HuH-7.5 (cell line): ENCODE data around the gene GOSR2.

Experiments used
- DNase-seq: peaks from one replicate; pipeline ENCODE4 v3.0.0; 2011; ENCODE audit warnings: low spot score

GOSR2 gene

GRCh38 chr17:46922804-46923635 lies at the start of gene GOSR2:
GOSR2 (plus strand) TSS chr17:46923160; CDS start chr17:46923193, 33 bp downstream.
- peak; percentile 86 for DNase-seq

DNA sequence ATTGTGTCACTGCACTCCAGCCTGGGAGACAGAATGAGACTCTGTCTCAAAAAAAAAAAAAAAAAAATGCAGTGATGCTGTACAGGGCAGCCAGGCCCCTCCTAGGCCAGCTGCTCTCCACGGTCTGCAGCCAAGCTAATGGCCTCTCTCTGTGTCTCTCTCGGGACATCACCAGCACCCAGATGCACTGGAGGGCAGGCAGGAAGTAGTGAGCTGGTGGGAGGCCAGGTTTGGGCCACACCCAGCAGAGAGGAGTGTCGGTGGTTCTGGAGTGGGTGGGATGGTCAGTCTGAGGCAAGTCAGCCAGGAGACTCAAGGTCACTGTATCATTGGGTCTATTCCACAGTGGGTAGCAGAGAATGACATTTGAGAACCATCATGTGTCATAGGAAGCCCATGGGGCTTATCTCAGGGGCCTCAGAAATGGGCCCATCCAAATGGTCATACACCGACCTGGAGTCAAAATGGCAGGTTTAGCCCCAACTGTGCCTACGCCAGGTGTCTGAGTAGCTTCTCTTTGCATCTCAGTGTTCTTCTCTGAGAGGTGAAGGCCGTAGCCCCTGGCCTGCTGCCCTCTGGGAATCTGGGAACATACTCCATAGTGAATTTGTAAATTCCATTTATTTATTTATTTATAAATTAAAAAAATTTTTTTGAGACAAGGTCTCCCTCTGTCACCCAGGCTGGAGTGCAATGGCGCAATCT lies 48.9 kb upstream of the GOSR2 start:
- no peak for DNase-seq

DNA sequence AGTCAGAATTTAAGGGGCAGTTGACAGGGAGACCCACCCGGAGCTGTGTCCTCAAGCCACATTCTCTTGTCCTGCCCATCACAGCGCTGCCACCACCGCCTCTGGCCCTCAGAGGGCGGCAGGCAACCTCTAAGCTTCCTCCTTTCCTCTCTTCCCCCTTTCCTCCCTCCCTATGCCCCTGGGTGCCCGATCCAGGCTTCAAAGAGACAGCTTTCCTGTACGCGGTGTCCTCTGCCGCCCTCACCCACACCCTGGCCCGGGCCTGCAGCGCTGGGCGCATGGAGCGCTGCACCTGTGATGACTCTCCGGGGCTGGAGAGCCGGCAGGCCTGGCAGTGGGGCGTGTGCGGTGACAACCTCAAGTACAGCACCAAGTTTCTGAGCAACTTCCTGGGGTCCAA lies 48.1 kb upstream of the GOSR2 start:
- no peak for DNase-seq

GRCh38 chr17:46875849-46876352 lies 47.1 kb upstream of the GOSR2 start:
- no peak for DNase-seq

- peak; percentile 66 for DNase-seq
These were observed 46.5 kb upstream of the GOSR2 start for GRCh38 chr17:46876353-46876887.

GRCh38 chr17:46876926-46877325 lies 46.0 kb upstream of the GOSR2 start:
- DNase-seq, result no peak

GRCh38 chr17:46877466-46877865 lies 45.5 kb upstream of the GOSR2 start:
- no peak for DNase-seq

DNA sequence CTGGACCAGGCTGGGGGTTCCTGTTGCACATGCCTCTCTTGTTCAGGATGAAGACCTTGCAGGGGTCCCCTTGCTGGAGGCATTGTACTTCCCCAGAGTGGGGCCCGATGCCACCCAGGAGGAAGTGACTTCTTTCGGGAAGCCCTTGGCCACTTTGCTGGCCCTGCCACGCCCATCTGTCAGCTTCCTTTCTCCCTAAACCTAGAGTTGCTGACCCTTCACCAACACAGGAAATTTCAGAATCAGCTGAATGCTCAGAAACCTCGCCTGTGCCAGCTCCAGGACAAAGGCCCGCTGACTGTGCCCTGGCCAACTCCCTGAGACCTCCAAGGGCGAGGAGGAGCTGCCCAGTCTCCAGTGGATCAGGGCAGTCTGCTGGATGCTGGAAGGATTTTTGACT lies 44.9 kb upstream of the GOSR2 start:
- DNase-seq, result no peak

DNA sequence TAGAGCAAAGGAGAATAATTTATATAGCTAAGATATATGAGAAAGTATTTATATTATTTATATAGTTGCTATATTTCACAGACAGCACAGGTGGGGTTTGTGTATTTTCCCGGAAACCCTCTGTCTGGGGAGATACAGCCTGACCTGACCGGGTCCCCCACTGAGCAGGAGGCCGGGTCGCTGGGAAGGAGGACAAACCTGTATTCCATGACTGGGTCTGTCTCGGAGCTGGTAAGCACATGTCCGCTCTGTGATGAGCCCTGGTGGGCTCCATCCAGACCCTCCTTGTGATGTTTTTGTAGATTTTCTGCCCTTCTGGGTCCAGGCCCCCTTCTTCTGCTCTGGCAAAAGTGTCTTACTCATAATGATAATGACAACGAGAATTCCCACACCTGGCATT lies 43.9 kb upstream of the GOSR2 start:
- no peak for DNase-seq

DNA sequence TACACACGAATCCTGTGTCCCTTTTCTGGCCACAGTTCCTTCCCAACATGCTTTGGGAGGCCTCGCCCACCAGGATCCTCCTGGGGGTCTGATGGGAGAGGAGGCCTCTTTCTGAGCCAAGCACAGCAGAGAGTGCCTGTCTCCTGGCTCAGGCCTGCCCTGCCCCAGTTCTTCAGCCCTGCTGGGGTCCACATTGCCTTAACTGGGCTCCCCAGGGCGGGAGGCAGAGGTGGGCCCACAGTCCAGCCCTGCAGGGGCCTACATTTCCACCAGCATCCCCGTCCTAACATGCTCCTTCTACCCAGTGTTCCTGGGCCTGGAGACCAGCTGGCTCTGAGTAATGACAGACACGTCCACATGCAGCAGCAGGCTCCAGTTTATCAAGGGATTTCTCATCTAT lies 41.9 kb upstream of the GOSR2 start:
- no peak for DNase-seq

DNA sequence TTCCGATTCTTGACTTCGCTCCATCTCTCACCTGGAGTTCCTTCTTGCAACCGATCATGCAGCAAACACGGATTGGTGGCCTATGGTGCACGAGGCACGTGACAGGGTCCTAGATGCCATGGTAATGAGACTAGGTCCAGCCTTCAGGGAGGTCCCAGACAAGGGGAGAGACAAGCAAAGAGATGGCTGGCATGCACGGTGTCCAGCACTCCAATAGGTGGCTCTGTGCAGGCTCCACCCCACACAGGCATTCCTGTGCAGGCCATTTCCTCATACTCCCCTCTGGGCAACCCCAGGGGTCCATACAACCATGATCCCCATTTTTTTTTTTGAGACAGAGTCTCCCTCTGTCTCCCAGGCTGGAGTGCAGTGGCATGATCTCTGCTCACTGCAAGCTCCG lies 40.3 kb upstream of the GOSR2 start:
- DNase-seq, result no peak

DNA sequence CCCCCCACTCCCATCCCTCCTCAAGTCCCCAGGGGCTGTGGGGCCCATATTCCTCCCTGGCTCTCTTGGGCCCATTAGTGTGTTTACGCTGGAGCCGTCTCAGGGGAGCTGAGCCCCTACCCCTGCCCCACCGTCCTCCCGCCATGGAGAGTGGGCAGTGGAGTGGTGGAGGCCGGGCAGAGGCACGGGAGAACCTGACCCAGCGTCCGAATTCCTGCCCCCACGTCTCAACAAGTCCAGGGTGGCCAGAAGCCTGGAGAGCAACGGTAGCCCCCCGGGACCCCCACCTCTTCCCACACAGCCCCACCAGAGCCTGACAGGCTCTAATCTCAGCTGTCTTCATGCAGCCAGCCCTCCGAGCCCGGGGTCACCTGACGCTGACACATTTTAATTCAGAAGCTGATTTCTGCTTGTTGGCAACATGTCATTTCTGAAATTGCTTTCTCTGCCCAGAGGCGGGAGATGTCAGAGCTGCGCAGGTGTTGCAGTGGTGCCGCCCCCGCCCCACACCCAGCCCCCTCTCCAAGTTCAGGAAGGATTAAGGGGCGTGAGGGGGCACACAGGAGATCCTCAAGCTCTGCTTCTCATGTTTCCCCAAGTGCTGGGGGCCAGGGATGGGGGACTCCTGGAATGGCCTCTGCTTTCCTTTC lies 39.0 kb upstream of the GOSR2 start:
- DNase-seq, result no peak

DNA sequence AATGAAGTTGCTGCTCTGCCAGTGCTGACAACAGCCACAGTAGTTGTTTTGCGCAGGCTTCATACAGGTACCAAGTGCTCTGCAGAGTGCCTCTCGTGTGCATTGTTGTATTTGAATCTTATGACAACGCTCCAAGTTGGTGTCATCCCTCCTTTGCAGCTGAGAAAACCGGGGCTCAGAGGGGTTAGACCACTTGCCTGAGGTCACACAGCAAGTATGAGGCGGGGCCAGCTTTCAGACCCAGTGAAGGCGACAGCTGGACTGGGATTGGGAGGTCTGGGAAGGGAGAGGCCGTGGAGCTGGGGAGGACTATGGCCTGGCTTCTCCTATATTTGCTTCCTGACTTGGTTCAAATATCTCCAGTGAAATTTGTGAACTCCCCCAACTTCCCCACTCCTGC lies 38.4 kb upstream of the GOSR2 start:
- no peak for DNase-seq

DNA sequence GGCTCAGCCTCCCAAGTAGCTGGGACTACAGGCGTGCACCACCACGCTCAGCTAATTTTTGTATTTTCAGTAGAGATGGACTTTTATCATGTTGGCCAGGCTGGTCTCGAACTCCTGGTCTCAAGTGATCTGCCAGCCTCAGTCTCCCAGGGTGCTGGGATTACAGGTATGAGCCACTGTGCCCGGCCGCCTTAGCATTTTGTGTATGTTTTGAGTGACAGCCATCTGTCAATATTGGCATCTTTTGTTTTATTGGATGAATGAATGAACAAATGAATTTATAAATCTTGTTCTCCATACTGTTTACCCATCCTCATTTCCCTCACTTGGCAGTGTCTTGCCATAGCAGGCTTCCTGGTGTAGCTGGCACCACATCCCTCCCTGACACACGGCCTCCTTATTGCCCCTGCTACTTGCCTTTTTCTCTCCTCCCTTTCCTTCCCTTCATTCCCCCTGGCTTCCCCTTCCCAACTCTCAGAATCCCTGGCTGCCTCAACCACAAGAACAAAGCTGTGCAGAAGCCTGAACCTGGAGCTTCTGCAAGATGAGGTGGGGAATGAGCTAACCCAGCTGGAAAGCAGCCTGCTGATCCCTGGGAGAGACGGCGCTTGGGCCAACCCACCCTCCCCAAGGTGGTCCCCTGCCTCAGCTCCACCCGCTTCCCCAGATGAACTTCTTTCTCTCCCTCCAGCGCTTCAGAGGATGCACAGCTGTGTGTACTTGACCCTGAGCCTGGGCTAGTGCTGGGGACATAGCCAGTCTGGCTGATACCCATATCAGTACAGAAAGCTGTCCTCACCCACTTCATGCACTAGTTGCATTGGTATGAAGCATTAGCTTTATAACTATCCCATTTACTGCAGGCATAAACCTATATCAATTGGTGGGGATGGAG lies 37.3 kb upstream of the GOSR2 start:
- DNase-seq, result no peak

- DNase-seq, result no peak
These were observed 36.7 kb upstream of the GOSR2 start for GRCh38 chr17:46886310-46886663.

DNA sequence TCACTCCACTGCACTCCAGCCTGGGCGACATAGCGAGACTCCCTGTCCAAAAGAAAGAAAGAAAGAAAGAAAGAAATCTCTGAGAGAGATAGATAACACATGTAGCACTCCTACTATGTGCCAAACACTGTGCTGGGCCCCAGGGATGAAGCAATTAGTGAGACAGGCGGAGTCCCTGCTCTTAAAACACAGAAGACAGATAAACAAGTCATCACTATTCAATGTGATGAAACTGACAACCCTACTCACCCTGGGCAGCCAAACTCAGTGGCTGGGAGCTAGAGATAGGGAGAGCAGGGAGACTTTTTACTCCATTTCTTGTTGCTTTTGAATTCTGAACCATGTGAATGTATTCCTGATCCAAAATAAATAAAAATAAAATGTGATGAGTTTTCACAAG lies 35.2 kb upstream of the GOSR2 start:
- DNase-seq, result no peak

- no peak for DNase-seq
These were observed 34.2 kb upstream of the GOSR2 start for GRCh38 chr17:46888727-46889126.

DNA sequence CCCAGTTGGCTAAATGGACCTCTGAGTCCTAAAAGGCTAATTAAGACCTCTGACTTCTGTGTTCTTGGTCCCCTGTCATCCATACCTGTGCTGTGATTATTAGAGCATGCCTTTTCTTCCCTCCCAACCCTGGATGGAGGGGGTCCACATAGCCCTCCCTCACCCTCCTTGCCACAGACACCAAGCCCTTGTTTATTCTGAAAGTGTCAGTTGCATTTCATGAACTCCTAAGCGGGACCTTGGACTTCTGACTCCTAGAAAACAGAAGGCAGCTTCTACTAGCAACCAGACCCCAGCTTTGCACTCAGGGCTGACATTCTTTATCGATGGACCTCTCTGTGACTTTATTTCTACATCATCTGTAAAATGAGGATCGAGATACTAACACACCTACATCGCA lies 33.4 kb upstream of the GOSR2 start:
- DNase-seq, result no peak

DNA sequence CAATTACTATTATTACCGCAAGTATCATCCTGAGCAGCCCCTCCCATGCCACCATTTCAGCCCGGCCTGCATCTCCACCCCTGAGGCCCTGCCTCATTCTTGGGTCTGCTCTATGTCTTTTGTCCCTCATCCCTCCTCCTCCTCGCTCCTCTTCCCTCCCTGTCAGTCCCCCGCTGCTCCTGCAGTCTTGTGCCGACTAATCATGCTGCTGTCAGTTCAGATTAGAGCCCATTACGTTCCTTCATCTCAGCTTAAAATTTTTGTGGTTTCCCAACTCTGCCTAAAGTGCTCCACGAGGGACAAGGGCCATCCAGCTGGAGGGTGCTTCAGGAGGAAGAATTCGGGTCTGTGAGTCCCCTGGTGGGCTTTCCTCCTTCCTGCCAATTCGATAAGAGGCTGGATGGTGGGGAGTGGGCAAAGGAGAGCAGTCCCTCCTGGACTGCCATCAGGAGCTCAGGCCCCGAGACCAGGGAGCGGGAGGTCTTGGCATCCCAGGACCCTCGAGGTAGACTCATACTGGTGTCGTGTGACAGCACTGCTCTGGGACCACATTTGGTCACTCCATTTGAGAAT lies 32.9 kb upstream of the GOSR2 start:
- DNase-seq, result no peak

DNA sequence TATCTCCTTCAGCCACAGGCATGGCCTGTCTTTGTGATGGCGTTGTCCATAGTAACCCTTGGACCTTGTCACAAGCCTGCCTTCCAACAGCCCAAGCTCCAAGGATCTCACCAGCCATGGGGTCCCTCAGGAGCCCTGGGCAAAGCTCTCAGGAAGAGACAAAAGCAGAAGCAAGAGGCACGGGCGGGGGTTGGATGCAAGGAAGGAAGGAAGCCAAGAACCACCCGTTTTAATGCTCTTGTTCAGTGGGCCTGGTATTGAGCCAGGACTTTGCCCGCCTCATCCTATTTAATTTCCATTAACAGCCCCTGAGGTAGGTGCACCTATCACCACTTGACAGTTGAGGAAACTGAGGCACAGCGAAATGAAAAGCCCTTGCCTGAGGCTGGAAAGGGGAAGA lies 32.3 kb upstream of the GOSR2 start:
- DNase-seq, result no peak

DNA sequence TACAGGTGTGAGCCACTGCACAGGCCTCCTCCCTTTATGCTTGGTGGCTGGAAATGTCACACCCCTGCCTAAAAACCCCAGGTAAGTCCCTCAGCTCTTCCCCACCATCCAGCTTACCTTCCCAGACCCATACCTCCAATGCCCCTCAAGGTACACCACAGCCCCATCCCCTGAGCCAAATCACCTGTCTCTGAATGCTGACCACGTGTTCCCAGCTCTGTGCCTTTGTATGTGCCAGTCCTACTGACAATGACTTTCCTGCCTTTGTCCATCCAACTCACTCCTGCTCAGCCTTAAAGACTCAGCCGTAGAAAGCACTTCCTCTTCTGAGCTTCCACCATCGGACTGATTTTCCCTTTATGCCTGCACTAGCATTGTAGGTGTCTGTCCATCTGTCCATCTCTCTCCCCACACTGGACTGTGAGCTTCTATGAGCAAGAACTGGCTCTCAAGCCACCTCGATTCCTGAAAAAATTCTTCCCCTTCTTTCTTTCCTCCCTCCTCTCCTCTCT lies 30.7 kb upstream of the GOSR2 start:
- DNase-seq, result no peak
